Astrocyte (in vitro differentiated cells and primary cell): ENCODE data around the gene OLFM2.

Experiments
- CTCF ChIP-seq: IDR thresholded peaks from 2 replicates; pipeline ENCODE4 v1.5.1; 2011; ENCODE audit warnings: low read depth, mild to moderate bottlenecking, inconsistent platforms, low read length, moderate library complexity; ENCODE audit not compliant: insufficient read depth
- EZH2 ChIP-seq: IDR thresholded peaks from 2 replicates; pipeline ENCODE4 v1.6.1; 2012; ENCODE audit warnings: mild to moderate bottlenecking, low read length, inconsistent platforms; ENCODE audit not compliant: insufficient read depth

- TF ChIP-seq CTCF (no peak), EZH2 (no peak)
These were observed 23.6 kb downstream of the OLFM2 start for GRCh38 chr19:9912551-9913236.
